Calu3 (cell line): ENCODE results near the gene RAD51B. TPM values are rescaled to one million over a fixed set of nuclear protein-coding genes. Genes with fewer than 3 reads are reported as not detected.

Experiments
- BruUV-seq: library from RNA; stranded (reverse); fragments of 400-500 nt; replicated peaks from 2 replicates; lab custom pipeline; 2021; lab: Mats Ljungman, UMichigan
- CTCF ChIA-PET: fragments of 300-600 bp; sonication (Branson Sonifier 250); formaldehyde crosslinking; loops from one replicate; lab custom pipeline; 2022; ENCODE audit warnings: antibody characterized with exemption; lab: Charles Lee
- DNase-seq: peaks from one replicate; pipeline ENCODE4 v3.0.0; 2022
- H3K27ac Mint-ChIP-seq: one replicate; pipeline ENCODE4 v1.8.0; 2022; ENCODE audit warnings: mixed read lengths; ENCODE audit not compliant: unreplicated experiment
- H3K27me3 Mint-ChIP-seq: one replicate; pipeline ENCODE4 v1.8.0; 2022; ENCODE audit warnings: mixed read lengths; ENCODE audit not compliant: unreplicated experiment
- H3K36me3 Mint-ChIP-seq: one replicate; pipeline ENCODE4 v1.8.0; 2022; ENCODE audit warnings: mild to moderate bottlenecking, moderate library complexity, mixed read lengths; ENCODE audit not compliant: insufficient read depth, unreplicated experiment
- H3K4me1 Mint-ChIP-seq: one replicate; pipeline ENCODE4 v1.8.0; 2022; ENCODE audit warnings: mild to moderate bottlenecking, low read depth, mixed read lengths; ENCODE audit not compliant: unreplicated experiment
- H3K4me3 Mint-ChIP-seq: one replicate; pipeline ENCODE4 v1.8.0; 2022; ENCODE audit warnings: mild to moderate bottlenecking, low read depth, moderate library complexity, mixed read lengths; ENCODE audit not compliant: unreplicated experiment
- H3K9me3 Mint-ChIP-seq: one replicate; pipeline ENCODE4 v1.8.0; 2022; ENCODE audit warnings: low read depth, mixed read lengths; ENCODE audit not compliant: unreplicated experiment
- CTCF ChIP-seq: fragments of 200-600 bp; IDR thresholded peaks from one replicate; pipeline ENCODE4 v1.8.0; 2022; ENCODE audit warnings: antibody characterized with exemption; ENCODE audit not compliant: unreplicated experiment
- intact Hi-C: fragments of 100-400 bp; cut with micrococcal nuclease; formaldehyde crosslinking; loops from one replicate; pipeline ENCODE4 v1.10.0; 2022; ENCODE audit not compliant: unreplicated experiment
- total RNA-seq: library from RNA; stranded (reverse); gene quantifications from 2 replicates; pipeline ENCODE4 v1.2.3, GENCODE V29; 2022

RAD51B gene
- total RNA-seq, 1 experiment from 2014 or later, result 24.7 TPM

GRCh38 chr14:68688872-68689371 lies 869.3 kb downstream of the RAD51B start:
- BruUV-seq, result no TSS peak
- DNase-seq, result no peak
- Mint-ChIP-seq H3K9me3 (no peaks in the 10 kb centered on the region), H3K27ac (no peak overlapping the region), H3K36me3 (peaks cover 3% of the 10 kb centered on the region), H3K4me1 (peaks cover 44% of the 10 kb centered on the region), H3K4me3 (no peak overlapping the region), H3K27me3 (no peaks in the 10 kb centered on the region)
- no peak for TF ChIP-seq CTCF
- intact Hi-C loops, result no loop called here
- CTCF ChIA-PET, result no interaction called here

DNA sequence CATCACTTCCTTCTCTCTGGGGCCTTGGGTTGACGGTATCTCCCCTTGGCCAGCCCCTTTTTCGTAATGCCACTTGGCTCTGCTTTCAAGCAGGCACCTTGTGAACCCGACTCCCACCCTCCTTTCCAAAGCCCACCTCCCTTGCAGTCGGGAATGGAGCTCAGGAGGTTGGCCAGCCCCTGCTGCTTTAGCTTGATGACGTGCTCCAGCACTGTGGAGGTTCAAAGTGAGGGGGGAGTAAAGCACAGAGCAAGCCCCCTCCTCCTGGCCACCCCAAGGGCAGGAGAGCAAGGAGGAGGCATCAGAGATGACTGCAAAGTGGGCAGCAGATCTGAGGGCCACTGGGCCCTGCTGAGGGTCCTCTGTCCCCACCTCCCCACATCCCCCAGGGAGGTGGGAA lies 869.9 kb downstream of the RAD51B start:
- H3K27ac Mint-ChIP-seq, result no peak overlapping the region

GRCh38 chr14:68690089-68690958 lies 870.7 kb downstream of the RAD51B start:
- Mint-ChIP-seq H3K9me3 (no peaks in the 10 kb centered on the region), H3K27me3 (no peaks in the 10 kb centered on the region), H3K4me3 (no peak overlapping the region), H3K4me1 (peaks cover 41% of the 10 kb centered on the region), H3K27ac (no peak overlapping the region), H3K36me3 (peaks cover 3% of the 10 kb centered on the region)
- no TSS peak for BruUV-seq
- intact Hi-C loops, result no loop called here
- CTCF ChIA-PET, result no interaction called here
- DNase-seq, result no peak
- TF ChIP-seq CTCF, result no peak

More for the DNA sequence above, 869.9 kb downstream of the RAD51B start:
- BruUV-seq, result no TSS peak
- H3K9me3 Mint-ChIP-seq, result no peaks in the 10 kb centered on the region
- TF ChIP-seq CTCF, result no peak
- CTCF ChIA-PET, result no interaction called here
- H3K4me1 Mint-ChIP-seq, result peaks cover 43% of the 10 kb centered on the region
- no peak for DNase-seq
- H3K27me3 Mint-ChIP-seq, result no peaks in the 10 kb centered on the region
- intact Hi-C loops, result no loop called here
- no peak overlapping the region for H3K4me3 Mint-ChIP-seq
- H3K36me3 Mint-ChIP-seq, result peaks cover 3% of the 10 kb centered on the region

- peaks cover 38% of the 10 kb centered on the region for H3K4me1 Mint-ChIP-seq
Observed at GRCh38 chr14:68691031-68691791, 871.6 kb downstream of the RAD51B start.

More at GRCh38 chr14:68691031-68691791, 871.6 kb downstream of the RAD51B start:
- H3K27ac Mint-ChIP-seq, result no peak overlapping the region
- TF ChIP-seq CTCF, result no peak
- intact Hi-C loops, result no loop called here
- H3K36me3 Mint-ChIP-seq, result peaks cover 3% of the 10 kb centered on the region
- H3K4me3 Mint-ChIP-seq, result no peak overlapping the region
- no peaks in the 10 kb centered on the region for H3K9me3 Mint-ChIP-seq
- no TSS peak for BruUV-seq
- CTCF ChIA-PET, result interaction anchor here (0.6 to 1.8 kb wide), 2 partner anchors 8 to 101 kb away, joined by 5 read pairs; no protein-coding TSS in a partner anchor
- DNase-seq, result no peak
- H3K27me3 Mint-ChIP-seq, result no peaks in the 10 kb centered on the region
